ENCODE data around the gene LGMN. TPM values are rescaled to one million over a fixed set of nuclear protein-coding genes. Genes with fewer than 3 reads are reported as not detected.

The LGMN gene
- total and polyA plus RNA-seq, 2 of the 13 experiments (the other 11 are each of a cell fraction or from before 2014, with no cell fraction given), result 28.9 to 76.4 TPM

DNA sequence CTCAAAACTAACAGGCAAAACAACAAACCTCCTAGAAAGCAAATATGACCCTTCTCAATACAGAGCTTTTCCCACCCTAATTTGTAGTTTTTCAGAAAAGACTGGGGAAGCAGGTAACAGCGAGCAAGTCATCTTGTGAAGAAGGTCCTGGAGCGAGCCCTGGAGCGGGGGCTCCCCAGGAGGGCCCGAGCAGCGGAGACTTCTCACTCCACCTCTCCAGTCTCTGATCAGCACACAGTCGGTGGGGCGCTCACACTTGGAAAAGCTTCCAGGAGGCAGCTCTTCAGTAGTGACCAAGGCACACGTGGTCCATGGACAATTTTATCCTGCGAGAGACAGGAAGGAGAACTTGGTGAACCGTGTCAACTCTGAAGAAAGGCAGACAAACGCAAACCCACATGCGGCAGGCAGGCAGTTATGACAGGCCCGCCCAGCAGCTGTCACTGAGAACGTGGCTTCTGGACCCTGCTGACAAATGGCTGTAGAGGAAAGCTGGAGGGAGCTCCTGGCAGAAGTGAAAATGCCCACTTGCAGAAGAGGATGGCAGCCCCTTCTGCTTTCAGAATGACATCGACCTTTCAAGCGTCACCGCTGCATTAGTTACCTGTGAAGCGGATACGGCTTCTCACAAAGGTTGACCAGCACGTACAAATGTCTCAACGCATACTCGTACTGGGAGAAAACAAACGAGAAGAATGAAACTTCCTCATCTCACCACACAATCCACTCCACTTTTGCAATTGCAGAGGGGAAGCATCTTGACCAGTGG lies 44.2 kb downstream of the LGMN start:
- Histone ChIP-seq H3K36me3 (replicated peaks in 1 of 2; ENCODE audit: control insufficient read depth in 1 of 2, insufficient read depth in 2 of 2, low read length in 2 of 2) (peaks cover 0 to 4% of the 10 kb centered on the region in 2 experiments; a peak in 3 of 5 replicates), H2AFZ (ENCODE audit: low read length) (no peak overlapping the region), H3K9ac (ENCODE audit: insufficient read depth, low read depth, low read length) (no peak overlapping the region), H3K27me3 (ENCODE audit: control insufficient read depth in 1 of 2, insufficient read depth in 2 of 2, low read length in 2 of 2) (no peaks in the 10 kb centered on the region; a peak in 1 of 5 replicates), H3K27ac (ENCODE audit: extremely low read length, insufficient read depth, low read length) (no peak overlapping the region), H3K79me2 (ENCODE audit: insufficient read depth, low read length) (no peaks in the 10 kb centered on the region), H3K4me2 (ENCODE audit: low read depth, low read length) (no peak overlapping the region), H3K4me3 (replicated peaks in 1 of 3; ENCODE audit: insufficient read depth in 1 of 3, low read depth in 2 of 3, low read length in 3 of 3) (no peak overlapping the region), H3K4me1 (ENCODE audit: insufficient read depth, low read length) (peaks cover 5% of the 10 kb centered on the region), H3K9me3 (ENCODE audit: low read length) (no peaks in the 10 kb centered on the region), H4K20me1 (ENCODE audit: insufficient read depth, low read length) (no peaks in the 10 kb centered on the region)
- FAIRE-seq, result no peak
- ChIA-PET POLR2A (no interaction called here), CTCF (ENCODE audit: low intra/inter-chr PET ratio, low total read pairs) (no interaction called here)
- no peak for DNase-seq (ENCODE audit: low spot score)
- in situ Hi-C loops (cut with HindIII; ENCODE audit: extremely low pct_ligation_motif_present, low pct_unique_long_range_greater_than_20kb) (no loop called here), intact Hi-C loops (cut with micrococcal nuclease; ENCODE audit: unreplicated experiment) (no loop called here)
- BruUV-seq (replicated peaks), result no TSS peak
- ATAC-seq, result no peak
- 94% methylated on average over 23 of the region's 23 CpGs for WGBS (ENCODE audit: low lambda C conversion rate)
- TF ChIP-seq HOXA7 (CRISPR knock-in tag; IDR thresholded peaks at IDR 0.05), result no peak
- TF ChIP-seq AKAP8 (CRISPR knock-in tag; IDR thresholded peaks at IDR 0.05), result no peak
- no peak for TF ChIP-seq FOXJ3 (CRISPR knock-in tag; IDR thresholded peaks at IDR 0.05; ENCODE audit: borderline replicate concordance)
- no peak for TF ChIP-seq SOX6 (IDR thresholded peaks at IDR 0.05)
- no peak for TF ChIP-seq SOX6 (CRISPR knock-in tag; IDR thresholded peaks at IDR 0.05)
- TF ChIP-seq SP1 (IDR thresholded peaks at IDR 0.05), result no peak
- no peak for TF ChIP-seq SP1 (CRISPR knock-in tag; IDR thresholded peaks at IDR 0.05)
- TF ChIP-seq NCOA2 (CRISPR knock-in tag; IDR thresholded peaks at IDR 0.05), result no peak
- TF ChIP-seq CAMTA2 (CRISPR knock-in tag; IDR thresholded peaks at IDR 0.05; ENCODE audit: borderline replicate concordance), result no peak
- TF ChIP-seq, protein P1, sequence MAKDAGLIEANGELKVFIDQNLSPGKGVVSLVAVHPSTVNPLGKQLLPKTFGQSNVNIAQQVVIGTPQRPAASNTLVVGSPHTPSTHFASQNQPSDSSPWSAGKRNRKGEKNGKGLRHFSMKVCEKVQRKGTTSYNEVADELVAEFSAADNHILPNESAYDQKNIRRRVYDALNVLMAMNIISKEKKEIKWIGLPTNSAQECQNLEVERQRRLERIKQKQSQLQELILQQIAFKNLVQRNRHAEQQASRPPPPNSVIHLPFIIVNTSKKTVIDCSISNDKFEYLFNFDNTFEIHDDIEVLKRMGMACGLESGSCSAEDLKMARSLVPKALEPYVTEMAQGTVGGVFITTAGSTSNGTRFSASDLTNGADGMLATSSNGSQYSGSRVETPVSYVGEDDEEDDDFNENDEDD (CRISPR knock-in tag; IDR thresholded peaks at IDR 0.05; ENCODE audit: borderline replicate concordance), result no peak
- TF ChIP-seq, protein P2, sequence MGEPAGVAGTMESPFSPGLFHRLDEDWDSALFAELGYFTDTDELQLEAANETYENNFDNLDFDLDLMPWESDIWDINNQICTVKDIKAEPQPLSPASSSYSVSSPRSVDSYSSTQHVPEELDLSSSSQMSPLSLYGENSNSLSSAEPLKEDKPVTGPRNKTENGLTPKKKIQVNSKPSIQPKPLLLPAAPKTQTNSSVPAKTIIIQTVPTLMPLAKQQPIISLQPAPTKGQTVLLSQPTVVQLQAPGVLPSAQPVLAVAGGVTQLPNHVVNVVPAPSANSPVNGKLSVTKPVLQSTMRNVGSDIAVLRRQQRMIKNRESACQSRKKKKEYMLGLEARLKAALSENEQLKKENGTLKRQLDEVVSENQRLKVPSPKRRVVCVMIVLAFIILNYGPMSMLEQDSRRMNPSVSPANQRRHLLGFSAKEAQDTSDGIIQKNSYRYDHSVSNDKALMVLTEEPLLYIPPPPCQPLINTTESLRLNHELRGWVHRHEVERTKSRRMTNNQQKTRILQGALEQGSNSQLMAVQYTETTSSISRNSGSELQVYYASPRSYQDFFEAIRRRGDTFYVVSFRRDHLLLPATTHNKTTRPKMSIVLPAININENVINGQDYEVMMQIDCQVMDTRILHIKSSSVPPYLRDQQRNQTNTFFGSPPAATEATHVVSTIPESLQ (CRISPR knock-in tag; conservative IDR thresholded peaks at IDR 0.05), result no peak
- TF ChIP-seq ZKSCAN5 (CRISPR knock-in tag; IDR thresholded peaks at IDR 0.05), result no peak
- TF ChIP-seq, protein P3, sequence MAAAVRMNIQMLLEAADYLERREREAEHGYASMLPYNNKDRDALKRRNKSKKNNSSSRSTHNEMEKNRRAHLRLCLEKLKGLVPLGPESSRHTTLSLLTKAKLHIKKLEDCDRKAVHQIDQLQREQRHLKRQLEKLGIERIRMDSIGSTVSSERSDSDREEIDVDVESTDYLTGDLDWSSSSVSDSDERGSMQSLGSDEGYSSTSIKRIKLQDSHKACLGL (CRISPR knock-in tag; IDR thresholded peaks at IDR 0.05), result no peak
- TF ChIP-seq, protein P4, sequence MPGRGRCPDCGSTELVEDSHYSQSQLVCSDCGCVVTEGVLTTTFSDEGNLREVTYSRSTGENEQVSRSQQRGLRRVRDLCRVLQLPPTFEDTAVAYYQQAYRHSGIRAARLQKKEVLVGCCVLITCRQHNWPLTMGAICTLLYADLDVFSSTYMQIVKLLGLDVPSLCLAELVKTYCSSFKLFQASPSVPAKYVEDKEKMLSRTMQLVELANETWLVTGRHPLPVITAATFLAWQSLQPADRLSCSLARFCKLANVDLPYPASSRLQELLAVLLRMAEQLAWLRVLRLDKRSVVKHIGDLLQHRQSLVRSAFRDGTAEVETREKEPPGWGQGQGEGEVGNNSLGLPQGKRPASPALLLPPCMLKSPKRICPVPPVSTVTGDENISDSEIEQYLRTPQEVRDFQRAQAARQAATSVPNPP (CRISPR knock-in tag; IDR thresholded peaks at IDR 0.05), result no peak
- no peak for TF ChIP-seq ZNF737 (CRISPR knock-in tag; IDR thresholded peaks at IDR 0.05; ENCODE audit: borderline replicate concordance)
- TF ChIP-seq, protein P5, sequence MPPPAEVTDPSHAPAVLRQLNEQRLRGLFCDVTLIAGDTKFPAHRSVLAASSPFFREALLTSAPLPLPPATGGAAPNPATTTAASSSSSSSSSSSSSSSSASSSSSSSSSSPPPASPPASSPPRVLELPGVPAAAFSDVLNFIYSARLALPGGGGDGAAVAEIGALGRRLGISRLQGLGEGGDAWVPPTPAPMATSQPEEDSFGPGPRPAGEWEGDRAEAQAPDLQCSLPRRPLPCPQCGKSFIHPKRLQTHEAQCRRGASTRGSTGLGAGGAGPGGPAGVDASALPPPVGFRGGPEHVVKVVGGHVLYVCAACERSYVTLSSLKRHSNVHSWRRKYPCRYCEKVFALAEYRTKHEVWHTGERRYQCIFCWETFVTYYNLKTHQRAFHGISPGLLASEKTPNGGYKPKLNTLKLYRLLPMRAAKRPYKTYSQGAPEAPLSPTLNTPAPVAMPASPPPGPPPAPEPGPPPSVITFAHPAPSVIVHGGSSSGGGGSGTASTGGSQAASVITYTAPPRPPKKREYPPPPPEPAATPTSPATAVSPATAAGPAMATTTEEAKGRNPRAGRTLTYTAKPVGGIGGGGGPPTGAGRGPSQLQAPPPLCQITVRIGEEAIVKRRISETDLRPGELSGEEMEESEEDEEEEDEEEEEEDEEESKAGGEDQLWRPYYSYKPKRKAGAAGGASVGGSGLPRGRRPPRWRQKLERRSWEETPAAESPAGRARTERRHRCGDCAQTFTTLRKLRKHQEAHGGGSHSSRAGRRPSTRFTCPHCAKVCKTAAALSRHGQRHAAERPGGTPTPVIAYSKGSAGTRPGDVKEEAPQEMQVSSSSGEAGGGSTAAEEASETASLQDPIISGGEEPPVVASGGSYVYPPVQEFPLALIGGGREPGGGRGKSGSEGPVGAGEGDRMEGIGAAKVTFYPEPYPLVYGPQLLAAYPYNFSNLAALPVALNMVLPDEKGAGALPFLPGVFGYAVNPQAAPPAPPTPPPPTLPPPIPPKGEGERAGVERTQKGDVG (CRISPR knock-in tag; IDR thresholded peaks at IDR 0.05; ENCODE audit: borderline replicate concordance), result no peak
- TF ChIP-seq AGO1 (IDR thresholded peaks at IDR 0.05; ENCODE audit: low read depth, low read length, poor library complexity, severe bottlenecking), result no peak
